Epithelial cell of esophagus (primary cell): ENCODE results near the gene SLC10A3.

Source experiments
- DNase-seq: peaks from one replicate; pipeline ENCODE4 v3.0.0; 2010; ENCODE audit warnings: low read depth
- H3K4me3 ChIP-seq: 2 replicates; pipeline ENCODE4 v1.5.1; 2011; ENCODE audit warnings: mild to moderate bottlenecking, low read length, control low read depth
- TF ChIP-seq, protein P1 (sequence below): IDR thresholded peaks from 2 replicates; pipeline ENCODE4 v1.5.1; 2011; ENCODE audit warnings: low read depth, mild to moderate bottlenecking, low read length, control low read depth, inconsistent platforms; ENCODE audit not compliant: insufficient read depth; ENCODE audit errors: missing control alignments

Gene SLC10A3

DNA sequence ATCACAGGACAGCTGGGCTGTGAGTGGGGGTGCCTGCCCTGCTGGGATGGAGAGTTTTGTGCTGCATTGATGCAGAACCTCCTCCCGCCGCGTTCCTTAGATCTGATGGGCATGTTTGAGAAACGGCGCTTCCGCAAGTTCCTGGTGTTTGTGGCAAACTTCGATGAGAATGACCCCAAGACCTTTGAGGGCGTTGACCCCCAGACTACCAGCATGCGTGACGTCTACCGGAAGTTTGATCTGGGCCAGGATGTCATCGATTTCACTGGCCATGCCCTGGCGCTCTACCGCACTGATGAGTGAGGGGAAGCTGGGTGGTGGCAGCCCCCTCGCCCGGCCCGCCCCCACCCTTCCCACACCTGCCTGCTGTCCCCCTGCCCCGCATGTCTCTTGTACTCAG lies 50.6 kb downstream of the SLC10A3 start:
- no peak overlapping the region for H3K4me3 ChIP-seq
- TF ChIP-seq, protein P1, sequence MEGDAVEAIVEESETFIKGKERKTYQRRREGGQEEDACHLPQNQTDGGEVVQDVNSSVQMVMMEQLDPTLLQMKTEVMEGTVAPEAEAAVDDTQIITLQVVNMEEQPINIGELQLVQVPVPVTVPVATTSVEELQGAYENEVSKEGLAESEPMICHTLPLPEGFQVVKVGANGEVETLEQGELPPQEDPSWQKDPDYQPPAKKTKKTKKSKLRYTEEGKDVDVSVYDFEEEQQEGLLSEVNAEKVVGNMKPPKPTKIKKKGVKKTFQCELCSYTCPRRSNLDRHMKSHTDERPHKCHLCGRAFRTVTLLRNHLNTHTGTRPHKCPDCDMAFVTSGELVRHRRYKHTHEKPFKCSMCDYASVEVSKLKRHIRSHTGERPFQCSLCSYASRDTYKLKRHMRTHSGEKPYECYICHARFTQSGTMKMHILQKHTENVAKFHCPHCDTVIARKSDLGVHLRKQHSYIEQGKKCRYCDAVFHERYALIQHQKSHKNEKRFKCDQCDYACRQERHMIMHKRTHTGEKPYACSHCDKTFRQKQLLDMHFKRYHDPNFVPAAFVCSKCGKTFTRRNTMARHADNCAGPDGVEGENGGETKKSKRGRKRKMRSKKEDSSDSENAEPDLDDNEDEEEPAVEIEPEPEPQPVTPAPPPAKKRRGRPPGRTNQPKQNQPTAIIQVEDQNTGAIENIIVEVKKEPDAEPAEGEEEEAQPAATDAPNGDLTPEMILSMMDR, result no peak
- DNase-seq, result no peak

DNA sequence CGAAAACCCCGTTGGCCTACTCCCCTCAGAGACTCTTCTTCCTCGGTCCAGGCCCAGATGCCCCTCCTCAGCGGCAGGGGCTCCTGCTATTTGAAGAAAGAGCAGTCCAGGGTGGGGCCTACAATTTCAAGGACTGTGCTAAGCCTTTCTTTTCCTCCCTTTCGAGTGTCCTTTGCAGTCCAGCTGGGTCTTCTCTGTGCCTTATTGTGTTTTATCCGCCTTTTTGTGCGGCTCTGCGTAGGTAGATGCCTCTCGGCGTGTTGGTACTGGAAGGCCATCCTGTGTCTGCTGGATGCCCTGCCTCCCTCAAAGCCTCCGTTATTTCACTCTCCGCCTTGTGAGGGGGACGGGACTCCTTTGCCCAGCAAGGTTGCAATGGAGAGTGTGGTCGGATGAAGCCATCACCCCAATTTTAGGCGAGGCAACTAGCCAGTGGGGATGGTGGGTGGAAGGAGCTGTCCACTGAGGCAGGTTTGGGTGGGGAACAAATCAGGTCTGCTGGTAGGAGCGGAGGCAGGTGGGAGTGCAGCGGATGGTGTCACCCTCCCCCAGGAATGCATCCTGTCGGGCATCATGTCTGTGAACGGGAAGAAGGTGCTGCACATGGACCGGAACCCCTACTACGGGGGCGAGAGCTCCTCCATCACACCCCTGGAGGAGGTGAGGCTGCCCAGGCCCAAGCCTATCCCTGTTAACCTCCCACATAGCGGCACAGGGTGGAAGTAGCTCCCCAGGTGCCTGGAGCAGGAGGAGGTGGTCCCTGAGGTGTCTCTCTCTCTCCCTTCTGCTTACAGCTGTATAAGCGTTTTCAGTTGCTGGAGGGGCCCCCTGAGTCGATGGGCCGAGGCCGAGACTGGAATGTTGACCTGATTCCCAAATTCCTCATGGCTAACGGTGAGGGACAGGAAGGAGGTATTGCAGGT lies 52.2 kb downstream of the SLC10A3 start:
- H3K4me3 ChIP-seq, result peak overlapping the region; percentile 57
- DNase-seq, result no peak
- TF ChIP-seq, protein P1, result no peak
